Breast epithelium (tissue), 4 donors: ENCODE data around the gene INMT. TPM values are rescaled to one million over a fixed set of nuclear protein-coding genes. Genes with fewer than 3 reads are reported as not detected.

Source experiments
- DNase-seq, 2 donors: peaks; one replicate each; pipeline ENCODE4 v3.0.0-alpha.2; 2019; ENCODE audit warnings: low spot score in 2 of 2
- H3K27ac ChIP-seq, 2 donors: fragments of 200-600 bp; sonication (generic) in 1 of 2; one replicate each; pipeline ENCODE4 v1.5.1; 2016 to 2019; ENCODE audit warnings: mild to moderate bottlenecking in 1 of 2
- H3K27me3 ChIP-seq, 2 donors: fragments of 200-600 bp; sonication (generic) in 1 of 2; one replicate each; pipeline versions ENCODE4 v1.5.1 to v1.6.0; 2017 to 2019; ENCODE audit warnings: control low read depth in 1 of 2, mild to moderate bottlenecking in 1 of 2
- H3K36me3 ChIP-seq: fragments of 200-600 bp; one replicate; pipeline ENCODE4 v1.5.1; 2019
- H3K4me1 ChIP-seq, 2 donors: fragments of 200-600 bp; sonication (generic); one replicate each; pipeline ENCODE4 v1.5.1; 2016 to 2019; ENCODE audit warnings: control low read depth in 1 of 2
- H3K4me3 ChIP-seq, 3 donors: fragments of 200-600 bp; sonication (generic); 1 replicate in 2 of 3; 2 replicates in 1 of 3; pipeline ENCODE4 v1.5.1; 2016 to 2019; ENCODE audit warnings: mild to moderate bottlenecking in 3 of 3, moderate library complexity in 2 of 3
- H3K9me3 ChIP-seq, 2 donors: fragments of 200-600 bp; sonication (generic) in 1 of 2; one replicate each; pipeline ENCODE4 v1.5.1; 2016 to 2019; ENCODE audit warnings: control low read depth in 1 of 2
- CTCF ChIP-seq, 3 donors: fragments of 450-650 bp; IDR thresholded peaks; one replicate each; pipeline ENCODE4 v1.5.1; 2016 to 2017; ENCODE audit warnings: antibody characterized with exemption in 3 of 3, mild to moderate bottlenecking in 3 of 3, moderate library complexity in 3 of 3
- POLR2A ChIP-seq: fragments of 450-650 bp; IDR thresholded peaks from one replicate; pipeline ENCODE4 v1.6.1; 2016; ENCODE audit warnings: antibody characterized with exemption, mild to moderate bottlenecking, moderate library complexity
- POLR2AphosphoS5 ChIP-seq, 3 donors: sonication (generic); formaldehyde crosslinking; IDR thresholded peaks; one replicate each; pipeline ENCODE4 v1.6.1; 2017; ENCODE audit warnings: antibody characterized with exemption in 3 of 3
- intact Hi-C: fragments of 100-400 bp; cut with DNase I; formaldehyde crosslinking; loops from one replicate; pipeline ENCODE4 v1.15.1; 2023; ENCODE audit warnings: low total_unique reads
- total RNA-seq, 3 donors: library from RNA; depleted of rRNA; stranded (reverse); fragments of >200 nt; gene quantifications; one replicate each; pipeline ENCODE4 v1.1.0, GENCODE V29; 2016

Gene INMT
- total RNA-seq, 3 donors from 2014 or later = 7.8 to 66.7 (median 26.2) TPM

- no peak overlapping the region for H3K27ac ChIP-seq
- no peaks in the 10 kb centered on the region for H3K27me3 ChIP-seq
- H3K4me1 ChIP-seq = no peaks in the 10 kb centered on the region
- no peaks in the 10 kb centered on the region for H3K36me3 ChIP-seq
- TF ChIP-seq POLR2A = no peak
- DNase-seq = no peak
- no peak overlapping the region for H3K4me3 ChIP-seq
- H3K9me3 ChIP-seq = no peaks in the 10 kb centered on the region
- intact Hi-C loops = no loop called here
These were observed 20.4 kb upstream of the INMT start for GRCh38 chr7:30731581-30731980.

- DNase-seq = no peak
- intact Hi-C loops = no loop called here
- no peak for TF ChIP-seq POLR2A
- TF ChIP-seq POLR2AphosphoS5 (IDR thresholded peaks at IDR 0.05) = no peak
- TF ChIP-seq CTCF (IDR thresholded peaks at IDR 0.05) = no peak
- H3K36me3 ChIP-seq = no peaks in the 10 kb centered on the region
- H3K27me3 ChIP-seq = no peaks in the 10 kb centered on the region
- no peak overlapping the region for H3K27ac ChIP-seq
- H3K4me3 ChIP-seq = no peak overlapping the region
- no peaks in the 10 kb centered on the region for H3K4me1 ChIP-seq
- no peaks in the 10 kb centered on the region for H3K9me3 ChIP-seq
These were observed 19.3 kb upstream of the INMT start for GRCh38 chr7:30732606-30733005.

- TF ChIP-seq POLR2A (no peak), POLR2AphosphoS5 (IDR thresholded peaks at IDR 0.05) (no peak), CTCF (IDR thresholded peaks at IDR 0.05) (no peak)
- H3K4me3 ChIP-seq = no peak overlapping the region
- no peaks in the 10 kb centered on the region for H3K36me3 ChIP-seq
- no peaks in the 10 kb centered on the region for H3K4me1 ChIP-seq
- no peak for DNase-seq
- H3K9me3 ChIP-seq = no peaks in the 10 kb centered on the region
- intact Hi-C loops = no loop called here
- H3K27ac ChIP-seq = no peak overlapping the region
- no peaks in the 10 kb centered on the region for H3K27me3 ChIP-seq
These were observed 18.7 kb upstream of the INMT start for GRCh38 chr7:30733216-30733615.

- intact Hi-C loops = no loop called here
- Histone ChIP-seq H3K9me3 (no peaks in the 10 kb centered on the region), H3K27me3 (no peaks in the 10 kb centered on the region), H3K4me3 (no peak overlapping the region), H3K36me3 (no peaks in the 10 kb centered on the region), H3K4me1 (no peaks in the 10 kb centered on the region), H3K27ac (no peak overlapping the region)
- TF ChIP-seq POLR2A = no peak
- no peak for TF ChIP-seq POLR2AphosphoS5 (IDR thresholded peaks at IDR 0.05)
- no peak for TF ChIP-seq CTCF (IDR thresholded peaks at IDR 0.05)
- no peak for DNase-seq
These were observed 18.2 kb upstream of the INMT start for GRCh38 chr7:30733691-30734090.

- H3K4me1 ChIP-seq = no peaks in the 10 kb centered on the region
- H3K36me3 ChIP-seq = no peaks in the 10 kb centered on the region
- no peak for DNase-seq
- no peaks in the 10 kb centered on the region for H3K9me3 ChIP-seq
- no peak overlapping the region for H3K4me3 ChIP-seq
- no peak overlapping the region for H3K27ac ChIP-seq
- TF ChIP-seq POLR2A (no peak), POLR2AphosphoS5 (IDR thresholded peaks at IDR 0.05) (no peak), CTCF (IDR thresholded peaks at IDR 0.05) (no peak)
- intact Hi-C loops = no loop called here
- no peaks in the 10 kb centered on the region for H3K27me3 ChIP-seq
These were observed 17.4 kb upstream of the INMT start for GRCh38 chr7:30734497-30734896.

GRCh38 chr7:30735631-30736030 lies 16.3 kb upstream of the INMT start:
- no peak overlapping the region for H3K4me3 ChIP-seq
- no peak overlapping the region for H3K27ac ChIP-seq
- TF ChIP-seq POLR2A (no peak), POLR2AphosphoS5 (IDR thresholded peaks at IDR 0.05) (no peak), CTCF (IDR thresholded peaks at IDR 0.05) (no peak)
- H3K4me1 ChIP-seq = no peaks in the 10 kb centered on the region
- H3K36me3 ChIP-seq = no peaks in the 10 kb centered on the region
- intact Hi-C loops = no loop called here
- H3K9me3 ChIP-seq = no peaks in the 10 kb centered on the region
- no peaks in the 10 kb centered on the region for H3K27me3 ChIP-seq
- no peak for DNase-seq
